ENCODE measurements around the gene DIAPH3.

- TF ChIP-seq POLR2AphosphoS5 (IDR thresholded peaks at IDR 0.05; ENCODE audit: low read depth, low read length) (no peak), POLR2A (IDR thresholded peaks at IDR 0.05; ENCODE audit: low read depth, low read length) (no peak)
These were observed 97.5 kb downstream of the DIAPH3 start for GRCh38 chr13:60066226-60066625.

Measured in GM12892 (cell line).